Measurements from ENCODE around the gene RYK. TPM values are rescaled to one million over a fixed set of nuclear protein-coding genes. Genes with fewer than 3 reads are reported as not detected.

Gene RYK
- total and polyA plus RNA-seq, 2 experiments from 2014 or later = 22.8 to 100 TPM

DNA sequence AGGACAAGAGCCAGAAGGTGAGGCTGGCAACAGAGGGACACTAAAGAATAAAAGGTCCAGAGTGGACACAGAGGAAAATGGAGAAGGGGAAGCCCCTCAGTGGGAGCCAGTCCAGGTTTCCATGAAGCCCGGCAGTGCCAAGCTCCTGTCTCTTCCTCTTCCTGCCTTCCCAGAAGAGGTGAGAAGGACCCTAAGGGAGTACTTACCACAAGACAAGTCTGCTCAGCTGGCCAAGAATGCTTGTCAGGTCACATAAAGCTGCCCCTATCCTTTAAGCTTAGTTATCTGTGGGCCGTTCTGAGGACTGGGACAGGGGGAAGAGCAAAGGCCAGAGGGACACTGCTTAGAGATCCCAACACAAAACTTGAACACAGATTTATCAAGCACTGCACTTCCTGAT, 100.2 kb downstream of the RYK start:
- Histone ChIP-seq H3K27ac (no peak overlapping the region), H3K9me2 (ENCODE audit: insufficient read depth) (no peaks in the 10 kb centered on the region), H3K79me2 (ENCODE audit: insufficient read depth) (no peaks in the 10 kb centered on the region), H2AFZ (no peak overlapping the region), H3K4me3 (no peak overlapping the region), H3K9ac (no peak overlapping the region), H3K9me3 (ENCODE audit: low read depth) (no peaks in the 10 kb centered on the region), H3K36me3 (ENCODE audit: low read depth) (peaks cover 17% of the 10 kb centered on the region), H3K27me3 (replicated peaks; ENCODE audit: insufficient read depth) (no peaks in the 10 kb centered on the region), H4K20me1 (ENCODE audit: insufficient read depth) (0 out of 2 replicates have a peak, but pooled peaks cover 3% of the 10 kb centered on the region), H3K4me2 (ENCODE audit: unreplicated experiment) (no peak overlapping the region), H3K4me1 (ENCODE audit: insufficient read depth) (peaks cover 11% of the 10 kb centered on the region; the same call in 1 of the 2 replicates), H3F3A (ENCODE audit: insufficient read depth) (no peaks in the 10 kb centered on the region)
- in situ Hi-C loops (cut with MboI) = no loop called here
- 95 to 98% methylated on average over 2 of the region's 2 CpGs for WGBS, 2 experiments (ENCODE audit: low coverage in 1 of 2, low lambda C conversion rate in 2 of 2, missing lambda C conversion rate in 2 of 2)
- TF ChIP-seq EZH2phosphoT487 (IDR thresholded peaks at IDR 0.05; ENCODE audit: insufficient read depth, low read depth) (no peak), EZH2 (IDR thresholded peaks at IDR 0.05; ENCODE audit: insufficient read depth, poor library complexity, severe bottlenecking) (no peak)
- DNase-seq = no peak

GRCh38 chr3:134149286-134149685, 101.4 kb downstream of the RYK start:
- Histone ChIP-seq H3K27ac (no peak overlapping the region), H3K9me2 (ENCODE audit: insufficient read depth) (no peaks in the 10 kb centered on the region), H3K9me3 (ENCODE audit: low read depth) (no peaks in the 10 kb centered on the region), H3K36me3 (ENCODE audit: low read depth) (0 out of 2 replicates have a peak, but pooled peaks cover 8% of the 10 kb centered on the region), H3K4me1 (ENCODE audit: insufficient read depth) (peaks cover 11% of the 10 kb centered on the region; the same call in 1 of the 2 replicates), H3K79me2 (ENCODE audit: insufficient read depth) (no peaks in the 10 kb centered on the region), H2AFZ (no peak overlapping the region), H3K4me3 (no peak overlapping the region), H3K9ac (no peak overlapping the region), H3K4me2 (ENCODE audit: unreplicated experiment) (no peak overlapping the region), H3K27me3 (replicated peaks; ENCODE audit: insufficient read depth) (no peaks in the 10 kb centered on the region), H3F3A (ENCODE audit: insufficient read depth) (no peaks in the 10 kb centered on the region), H4K20me1 (ENCODE audit: insufficient read depth) (0 out of 2 replicates have a peak, but pooled peaks cover 3% of the 10 kb centered on the region)
- in situ Hi-C loops (cut with MboI) = no loop called here
- DNase-seq = peak; percentile 3
- TF ChIP-seq EZH2phosphoT487 (IDR thresholded peaks at IDR 0.05; ENCODE audit: insufficient read depth, low read depth) (no peak), EZH2 (IDR thresholded peaks at IDR 0.05; ENCODE audit: insufficient read depth, poor library complexity, severe bottlenecking) (no peak)
- 79 to 83% methylated on average over 2 of the region's 2 CpGs for WGBS, 2 experiments (ENCODE audit: low coverage in 1 of 2, low lambda C conversion rate in 2 of 2, missing lambda C conversion rate in 2 of 2)

- Histone ChIP-seq H4K20me1 (ENCODE audit: insufficient read depth) (0 out of 2 replicates have a peak, but pooled peaks cover 3% of the 10 kb centered on the region), H3K79me2 (ENCODE audit: insufficient read depth) (no peaks in the 10 kb centered on the region), H2AFZ (no peak overlapping the region), H3K36me3 (ENCODE audit: low read depth) (0 out of 2 replicates have a peak, but pooled peaks cover 8% of the 10 kb centered on the region), H3K9me3 (ENCODE audit: low read depth) (no peaks in the 10 kb centered on the region), H3K4me1 (ENCODE audit: insufficient read depth) (peaks cover 11% of the 10 kb centered on the region; the same call in 1 of the 2 replicates), H3K9ac (no peak overlapping the region), H3K4me3 (no peak overlapping the region), H3F3A (ENCODE audit: insufficient read depth) (no peaks in the 10 kb centered on the region), H3K9me2 (ENCODE audit: insufficient read depth) (no peaks in the 10 kb centered on the region), H3K4me2 (ENCODE audit: unreplicated experiment) (no peak overlapping the region), H3K27me3 (replicated peaks; ENCODE audit: insufficient read depth) (no peaks in the 10 kb centered on the region), H3K27ac (no peak overlapping the region)
- WGBS, 2 experiments (ENCODE audit: low coverage in 1 of 2, low lambda C conversion rate in 2 of 2, missing lambda C conversion rate in 2 of 2) = 97 to 100% methylated on average over 3 of the region's 3 CpGs
- in situ Hi-C loops (cut with MboI) = no loop called here
- peak; percentile 57 for DNase-seq
- TF ChIP-seq EZH2phosphoT487 (IDR thresholded peaks at IDR 0.05; ENCODE audit: insufficient read depth, low read depth) (no peak), EZH2 (IDR thresholded peaks at IDR 0.05; ENCODE audit: insufficient read depth, poor library complexity, severe bottlenecking) (no peak)
Measured at GRCh38 chr3:134148534-134148933, 102.1 kb downstream of the RYK start.

- in situ Hi-C loops (cut with MboI) = no loop called here
- no peak overlapping the region for H3K9ac ChIP-seq
- H3F3A ChIP-seq (ENCODE audit: insufficient read depth) = no peaks in the 10 kb centered on the region
- no peak overlapping the region for H2AFZ ChIP-seq
- TF ChIP-seq EZH2 (IDR thresholded peaks at IDR 0.05; ENCODE audit: insufficient read depth, poor library complexity, severe bottlenecking) = no peak
- no peak for TF ChIP-seq EZH2phosphoT487 (IDR thresholded peaks at IDR 0.05; ENCODE audit: insufficient read depth, low read depth)
- no peak overlapping the region for H3K4me2 ChIP-seq (ENCODE audit: unreplicated experiment)
- no peak overlapping the region for H3K27ac ChIP-seq
- no peak for DNase-seq
- H3K27me3 ChIP-seq (replicated peaks; ENCODE audit: insufficient read depth) = no peaks in the 10 kb centered on the region
- no peaks in the 10 kb centered on the region for H3K9me3 ChIP-seq (ENCODE audit: low read depth)
- 56 to 59% methylated on average over 3 of the region's 3 CpGs for WGBS, 2 experiments (ENCODE audit: low coverage in 1 of 2, low lambda C conversion rate in 2 of 2, missing lambda C conversion rate in 2 of 2)
- H3K36me3 ChIP-seq (ENCODE audit: low read depth) = 0 out of 2 replicates have a peak, but pooled peaks cover under 1% of the 10 kb centered on the region
- 0 out of 2 replicates have a peak, but pooled peaks cover 3% of the 10 kb centered on the region for H4K20me1 ChIP-seq (ENCODE audit: insufficient read depth)
- H3K4me3 ChIP-seq = no peak overlapping the region
- peaks cover 11% of the 10 kb centered on the region; the same call in 1 of the 2 replicates for H3K4me1 ChIP-seq (ENCODE audit: insufficient read depth)
- H3K9me2 ChIP-seq (ENCODE audit: insufficient read depth) = no peaks in the 10 kb centered on the region
- H3K79me2 ChIP-seq (ENCODE audit: insufficient read depth) = no peaks in the 10 kb centered on the region
Measured at GRCh38 chr3:134147411-134147810, 103.2 kb downstream of the RYK start.

Data from GM23248 (cell line).